Parathyroid adenoma (tissue), 2 donors: ENCODE results near the gene PLA2R1.

ENCODE experiments used
- H2AFZ ChIP-seq: fragments of 300-600 bp; sonication (generic); one replicate; pipeline ENCODE4 v1.7.0; 2017; ENCODE audit warnings: antibody characterized with exemption, mild to moderate bottlenecking
- H3K27ac ChIP-seq: fragments of 300-600 bp; sonication (generic); one replicate; pipeline ENCODE4 v1.7.0; 2017
- H3K27me3 ChIP-seq: fragments of 300-600 bp; sonication (generic); one replicate; pipeline ENCODE4 v1.7.0; 2017; ENCODE audit warnings: low read length; ENCODE audit not compliant: control insufficient read depth, insufficient read depth
- H3K36me3 ChIP-seq: fragments of 300-600 bp; sonication (generic); one replicate; pipeline ENCODE4 v1.7.0; 2017; ENCODE audit warnings: low read length; ENCODE audit not compliant: control insufficient read depth, insufficient read depth
- H3K4me1 ChIP-seq: fragments of 300-600 bp; sonication (generic); one replicate; pipeline ENCODE4 v1.7.0; 2017; ENCODE audit warnings: control low read depth
- H3K4me2 ChIP-seq: fragments of 300-600 bp; sonication (generic); one replicate; pipeline ENCODE4 v1.7.0; 2017; ENCODE audit warnings: low read length
- H3K4me3 ChIP-seq: fragments of 300-600 bp; sonication (generic); one replicate; pipeline ENCODE4 v1.7.0; 2017; ENCODE audit warnings: low read depth, low read length
- H3K79me2 ChIP-seq: fragments of 300-600 bp; sonication (generic); one replicate; pipeline ENCODE4 v1.7.0; 2017; ENCODE audit warnings: control low read depth
- H3K9ac ChIP-seq: fragments of 300-600 bp; sonication (generic); one replicate; pipeline ENCODE4 v1.7.0; 2017; ENCODE audit warnings: mild to moderate bottlenecking
- H3K9me3 ChIP-seq: fragments of 300-600 bp; sonication (generic); one replicate; pipeline ENCODE4 v1.7.0; 2017; ENCODE audit warnings: low read length; ENCODE audit not compliant: control insufficient read depth
- TF ChIP-seq, protein P1 (sequence below): fragments of 300-600 bp; sonication (generic); IDR thresholded peaks from one replicate; pipeline ENCODE4 v1.7.0; 2017; ENCODE audit warnings: antibody characterized with exemption, mild to moderate bottlenecking
- donor health status: primary hyperparathyroidism.

Gene PLA2R1

DNA sequence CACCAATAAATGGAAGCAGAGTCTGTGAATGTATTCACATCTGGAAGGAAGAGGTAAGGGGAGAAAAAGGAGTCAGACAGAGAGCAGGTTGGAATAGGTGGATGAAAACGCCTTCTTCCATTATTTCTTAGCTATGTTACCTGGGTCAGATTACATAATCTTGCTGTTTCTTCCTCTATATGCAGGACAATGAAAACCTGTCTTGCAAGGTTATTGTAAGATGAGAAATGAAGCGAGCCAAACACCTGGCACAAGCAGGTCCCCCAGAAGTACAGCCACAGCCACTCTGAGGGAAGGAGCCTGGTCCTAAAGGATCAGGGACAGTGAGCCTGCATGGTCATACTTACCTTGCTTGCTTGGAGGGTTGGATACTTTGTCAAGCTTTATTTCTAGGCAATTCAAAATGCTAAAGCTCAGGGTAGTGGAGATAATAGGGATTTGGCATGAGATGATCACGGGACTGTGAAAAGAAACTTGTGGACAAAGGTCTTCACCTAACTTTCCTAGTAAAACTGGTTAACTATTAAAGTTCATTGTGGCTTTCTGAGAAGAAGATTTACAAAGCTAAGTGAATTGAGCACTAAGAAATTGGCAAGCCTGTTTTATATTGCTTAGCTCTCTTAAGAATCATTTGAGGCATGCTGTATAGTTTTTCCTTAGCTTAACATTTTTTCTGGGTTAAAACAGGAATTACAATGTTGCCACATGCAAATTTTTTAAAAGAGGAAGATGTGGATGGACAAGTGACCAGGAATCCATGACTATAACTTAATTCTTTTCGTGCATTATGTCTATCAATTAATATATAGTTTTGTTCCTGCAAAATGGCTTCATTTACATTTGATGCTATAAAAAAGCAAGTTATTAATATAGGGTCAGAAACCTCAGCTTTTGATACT lies 15.7 kb upstream of the PLA2R1 start:
- Histone ChIP-seq H2AFZ (peak overlapping the region; percentile 45), H3K9ac (no peak overlapping the region), H3K4me2 (no peak overlapping the region), H3K4me3 (no peak overlapping the region), H3K9me3 (no peaks in the 10 kb centered on the region), H3K4me1 (peaks cover 18% of the 10 kb centered on the region), H3K27me3 (no peaks in the 10 kb centered on the region), H3K36me3 (no peaks in the 10 kb centered on the region), H3K79me2 (no peaks in the 10 kb centered on the region), H3K27ac (peak overlapping the region; percentile 64)
- TF ChIP-seq, protein P1, sequence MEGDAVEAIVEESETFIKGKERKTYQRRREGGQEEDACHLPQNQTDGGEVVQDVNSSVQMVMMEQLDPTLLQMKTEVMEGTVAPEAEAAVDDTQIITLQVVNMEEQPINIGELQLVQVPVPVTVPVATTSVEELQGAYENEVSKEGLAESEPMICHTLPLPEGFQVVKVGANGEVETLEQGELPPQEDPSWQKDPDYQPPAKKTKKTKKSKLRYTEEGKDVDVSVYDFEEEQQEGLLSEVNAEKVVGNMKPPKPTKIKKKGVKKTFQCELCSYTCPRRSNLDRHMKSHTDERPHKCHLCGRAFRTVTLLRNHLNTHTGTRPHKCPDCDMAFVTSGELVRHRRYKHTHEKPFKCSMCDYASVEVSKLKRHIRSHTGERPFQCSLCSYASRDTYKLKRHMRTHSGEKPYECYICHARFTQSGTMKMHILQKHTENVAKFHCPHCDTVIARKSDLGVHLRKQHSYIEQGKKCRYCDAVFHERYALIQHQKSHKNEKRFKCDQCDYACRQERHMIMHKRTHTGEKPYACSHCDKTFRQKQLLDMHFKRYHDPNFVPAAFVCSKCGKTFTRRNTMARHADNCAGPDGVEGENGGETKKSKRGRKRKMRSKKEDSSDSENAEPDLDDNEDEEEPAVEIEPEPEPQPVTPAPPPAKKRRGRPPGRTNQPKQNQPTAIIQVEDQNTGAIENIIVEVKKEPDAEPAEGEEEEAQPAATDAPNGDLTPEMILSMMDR, result no peak

DNA sequence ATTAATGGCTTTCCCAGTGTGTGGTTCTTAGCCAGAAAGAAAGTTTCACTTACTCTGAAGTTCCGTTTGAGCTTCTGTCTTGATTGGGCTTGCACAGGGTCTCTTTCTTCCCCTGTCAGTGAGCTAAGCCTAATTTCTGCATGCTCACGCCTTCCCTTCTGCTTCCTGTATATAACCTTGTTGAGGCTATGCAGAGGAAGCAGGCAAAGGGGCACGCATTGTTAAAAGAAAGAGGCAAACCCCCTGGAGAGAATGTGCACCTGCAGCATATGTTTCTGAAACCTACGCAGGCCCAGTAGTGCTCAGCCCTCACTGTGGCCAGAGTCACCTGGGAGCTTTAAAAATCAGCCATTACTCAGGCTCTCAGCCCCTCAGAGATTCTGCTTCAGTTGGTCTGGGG lies 14.5 kb upstream of the PLA2R1 start:
- no peaks in the 10 kb centered on the region for H3K27me3 ChIP-seq
- no peak overlapping the region for H3K4me2 ChIP-seq
- TF ChIP-seq, protein P1, result no peak
- H3K9ac ChIP-seq, result no peak overlapping the region
- H3K4me1 ChIP-seq, result peaks cover 18% of the 10 kb centered on the region
- no peaks in the 10 kb centered on the region for H3K79me2 ChIP-seq
- H3K36me3 ChIP-seq, result no peaks in the 10 kb centered on the region
- no peaks in the 10 kb centered on the region for H3K9me3 ChIP-seq
- peak overlapping the region; percentile 58 for H2AFZ ChIP-seq
- H3K4me3 ChIP-seq, result no peak overlapping the region
- peak overlapping the region; percentile 64 for H3K27ac ChIP-seq

DNA sequence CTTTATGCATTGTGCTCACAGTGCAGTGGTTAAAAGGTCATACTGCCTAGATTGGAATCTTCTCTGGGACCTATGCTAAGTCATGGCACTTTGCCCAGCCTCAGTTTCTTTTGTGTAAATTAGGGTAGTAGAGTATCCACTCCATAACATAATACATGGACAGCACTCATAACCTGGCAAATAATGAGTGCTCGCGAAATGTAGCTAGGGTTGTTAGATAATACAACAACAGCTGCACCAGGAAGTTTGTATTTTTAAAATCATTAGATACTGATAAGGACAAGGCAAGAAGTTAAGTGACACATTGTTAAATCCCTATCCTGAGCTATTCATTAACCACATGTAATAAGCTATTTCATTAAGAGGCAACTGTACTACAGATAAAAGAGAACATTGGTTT lies 13.8 kb upstream of the PLA2R1 start:
- Histone ChIP-seq H3K36me3 (no peaks in the 10 kb centered on the region), H2AFZ (peak overlapping the region; percentile 23), H3K27ac (no peak overlapping the region), H3K9me3 (no peaks in the 10 kb centered on the region), H3K4me2 (no peak overlapping the region), H3K9ac (no peak overlapping the region), H3K4me3 (no peak overlapping the region), H3K4me1 (peaks cover 18% of the 10 kb centered on the region), H3K79me2 (no peaks in the 10 kb centered on the region), H3K27me3 (no peaks in the 10 kb centered on the region)
- TF ChIP-seq, protein P1, result no peak

DNA sequence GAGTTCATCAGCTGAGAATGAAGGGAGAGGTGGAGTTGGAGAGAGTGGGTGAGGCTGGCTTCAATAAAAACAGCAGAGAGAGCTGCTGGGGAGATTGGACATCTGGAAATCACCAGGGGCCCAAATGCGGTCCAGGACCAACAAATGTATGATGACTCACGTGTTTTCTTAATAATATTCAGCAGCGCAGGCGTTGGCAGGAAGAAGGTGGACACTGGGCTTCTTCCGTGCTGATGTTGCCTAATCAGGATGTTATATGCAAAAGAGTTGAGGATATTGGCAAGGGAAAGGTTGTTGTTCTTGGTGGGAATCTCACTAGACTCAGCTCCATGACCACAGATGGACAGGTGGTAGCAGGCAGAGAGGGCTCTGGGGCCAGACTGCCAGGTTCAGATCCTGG lies 12.8 kb upstream of the PLA2R1 start:
- H3K4me3 ChIP-seq, result no peak overlapping the region

More for the DNA sequence above, 12.8 kb upstream of the PLA2R1 start:
- no peaks in the 10 kb centered on the region for H3K9me3 ChIP-seq
- H3K36me3 ChIP-seq, result no peaks in the 10 kb centered on the region
- no peak overlapping the region for H3K9ac ChIP-seq
- H3K79me2 ChIP-seq, result no peaks in the 10 kb centered on the region
- H3K27ac ChIP-seq, result no peak overlapping the region
- no peaks in the 10 kb centered on the region for H3K27me3 ChIP-seq
- peaks cover 18% of the 10 kb centered on the region for H3K4me1 ChIP-seq
- H3K4me2 ChIP-seq, result no peak overlapping the region
- TF ChIP-seq, protein P1, result no peak
- no peak overlapping the region for H2AFZ ChIP-seq
